Upper lobe of left lung (tissue), 6 donors: ENCODE data around the gene CEP68. TPM values are rescaled to one million over a fixed set of nuclear protein-coding genes. Genes with fewer than 3 reads are reported as not detected.

Experiments
- ATAC-seq, 2 donors: fragments of 200-7000 bp; cut with Tn5 transposase; one replicate each; pipeline ENCODE4 v1.9.1; 2022; ENCODE audit warnings: mild to moderate bottlenecking in 2 of 2, moderate library complexity in 2 of 2; ENCODE audit not compliant: low FRiP score in 2 of 2
- DNase-seq, 2 donors: peaks; one replicate each; pipeline ENCODE4 v3.0.0-alpha.2; 2019 to 2020
- H3K27ac ChIP-seq, 4 donors: fragments of 200-600 bp; sonication (generic); one replicate each; pipeline ENCODE4 v1.5.1; 2016 to 2019
- H3K27me3 ChIP-seq, 4 donors: fragments of 200-600 bp; sonication (generic); one replicate each; pipeline ENCODE4 v1.5.1; 2017 to 2019
- H3K36me3 ChIP-seq, 4 donors: fragments of 200-600 bp; sonication (generic); one replicate each; pipeline ENCODE4 v1.5.1; 2016 to 2019
- H3K4me1 ChIP-seq, 4 donors: fragments of 200-600 bp; sonication (generic); one replicate each; pipeline ENCODE4 v1.5.1; 2018 to 2019
- H3K4me3 ChIP-seq, 4 donors: fragments of 200-600 bp; sonication (generic); one replicate each; pipeline ENCODE4 v1.5.1; 2017 to 2019; ENCODE audit warnings: mild to moderate bottlenecking in 2 of 4, moderate library complexity in 1 of 4
- H3K9me3 ChIP-seq, 4 donors: fragments of 200-600 bp; sonication (generic); one replicate each; pipeline ENCODE4 v1.5.1; 2018 to 2019
- CTCF ChIP-seq, 6 experiments: fragments of 450-650 bp in 4 of 6; fragments of 200-600 bp in 2 of 6; sonication (generic) in 2 of 6; IDR thresholded peaks; one replicate each; pipeline ENCODE4 v1.5.1; 2016 to 2019; ENCODE audit warnings: antibody characterized with exemption in 6 of 6
- EP300 ChIP-seq, 4 donors: sonication (generic); formaldehyde crosslinking; IDR thresholded peaks; one replicate each; pipeline ENCODE4 v1.5.1; 2017; ENCODE audit warnings: antibody characterized with exemption in 4 of 4, control low read depth in 2 of 4
- POLR2A ChIP-seq, 4 donors: fragments of 450-650 bp; IDR thresholded peaks; one replicate each; pipeline ENCODE4 v1.5.1; 2016 to 2017; ENCODE audit warnings: antibody characterized with exemption in 4 of 4, mild to moderate bottlenecking in 2 of 4
- POLR2AphosphoS5 ChIP-seq, 2 donors: sonication (generic); formaldehyde crosslinking; IDR thresholded peaks; one replicate each; pipeline ENCODE4 v1.5.1; 2017; ENCODE audit warnings: antibody characterized with exemption in 2 of 2
- WGBS, 2 donors: methylation state at CpG; one replicate each; pipeline ENCODE4 v1.1.5; 2017 to 2018; 5-methylcytosine and 5-hydroxymethylcytosine counted together
- total RNA-seq, 6 donors: library from RNA; depleted of rRNA in 4 of 6; stranded (reverse); fragments of >200 nt in 4 of 6; gene quantifications; one replicate each; pipeline versions ENCODE4 v1.1.0 to v1.2.1, GENCODE V29; 2016 to 2021
- donor health status: DM: no; HTN: no; CAD: no; lungs with moderate emphysema.
- donor health status: DM: no; HTN: yes; CAD: no; lungs with severe emphysema.

CEP68 gene
- total RNA-seq, 6 donors from 2014 or later, result 9.4 to 24.1 (median 13.3) TPM

GRCh38 chr2:65112633-65113032, 56.4 kb downstream of the CEP68 start:
- WGBS, 2 donors, result 51 to 68% methylated on average over 3 of the region's 3 CpGs
- Histone ChIP-seq H3K36me3 (no peaks in the 10 kb centered on the region), H3K27ac (no peak overlapping the region), H3K4me3 (no peak overlapping the region), H3K4me1 (peaks cover 20 to 60% (median 33%) of the 10 kb centered on the region in 4 donors), H3K27me3 (no peaks in the 10 kb centered on the region), H3K9me3 (no peaks in the 10 kb centered on the region)
- ATAC-seq (no peak), DNase-seq (no peak)
- TF ChIP-seq CTCF (IDR thresholded peaks at IDR 0.05) (no peak), POLR2AphosphoS5 (IDR thresholded peaks at IDR 0.05) (no peak), POLR2A (IDR thresholded peaks at IDR 0.05) (no peak), EP300 (IDR thresholded peaks at IDR 0.05) (no peak)

GRCh38 chr2:65113229-65113628, 57.0 kb downstream of the CEP68 start:
- no peak for ATAC-seq

GRCh38 chr2:65113816-65114215, 57.6 kb downstream of the CEP68 start:
- ATAC-seq (no peak), DNase-seq (no peak)
- 70 to 73% methylated on average over 2 of the region's 2 CpGs for WGBS, 2 donors
- Histone ChIP-seq H3K36me3 (no peaks in the 10 kb centered on the region), H3K27ac (no peak overlapping the region), H3K4me1 (peaks cover 30 to 63% (median 38%) of the 10 kb centered on the region in 4 donors), H3K4me3 (no peak overlapping the region), H3K27me3 (no peaks in the 10 kb centered on the region), H3K9me3 (no peaks in the 10 kb centered on the region)
- no peak for TF ChIP-seq POLR2A (IDR thresholded peaks at IDR 0.05)
- TF ChIP-seq POLR2AphosphoS5 (IDR thresholded peaks at IDR 0.05), result no peak
- TF ChIP-seq CTCF (IDR thresholded peaks at IDR 0.05), result no peak
- TF ChIP-seq EP300 (IDR thresholded peaks at IDR 0.05), result no peak

More at GRCh38 chr2:65113229-65113628, 57.0 kb downstream of the CEP68 start:
- Histone ChIP-seq H3K4me3 (no peak overlapping the region), H3K27me3 (no peaks in the 10 kb centered on the region), H3K36me3 (no peaks in the 10 kb centered on the region), H3K4me1 (peaks cover 25 to 63% (median 33%) of the 10 kb centered on the region in 4 donors), H3K9me3 (no peaks in the 10 kb centered on the region), H3K27ac (no peak overlapping the region)
- TF ChIP-seq EP300 (IDR thresholded peaks at IDR 0.05), result no peak
- no peak for TF ChIP-seq POLR2AphosphoS5 (IDR thresholded peaks at IDR 0.05)
- no peak for TF ChIP-seq POLR2A (IDR thresholded peaks at IDR 0.05)
- no peak for TF ChIP-seq CTCF (IDR thresholded peaks at IDR 0.05)
- DNase-seq, result no peak
- 96 to 98% methylated on average over 4 of the region's 4 CpGs for WGBS, 2 donors

GRCh38 chr2:65114921-65115320, 58.7 kb downstream of the CEP68 start:
- Histone ChIP-seq H3K27me3 (no peaks in the 10 kb centered on the region), H3K4me3 (no peak overlapping the region), H3K9me3 (no peaks in the 10 kb centered on the region), H3K4me1 (peaks cover 40 to 68% (median 45%) of the 10 kb centered on the region in 4 donors), H3K36me3 (no peaks in the 10 kb centered on the region), H3K27ac (no peak overlapping the region)
- no peak for TF ChIP-seq EP300 (IDR thresholded peaks at IDR 0.05)
- TF ChIP-seq CTCF (IDR thresholded peaks at IDR 0.05), result no peak
- TF ChIP-seq POLR2AphosphoS5 (IDR thresholded peaks at IDR 0.05), result no peak
- TF ChIP-seq POLR2A (IDR thresholded peaks at IDR 0.05), result no peak
- DNase-seq (no peak), ATAC-seq (no peak)

GRCh38 chr2:65116645-65117044, 60.4 kb downstream of the CEP68 start:
- H3K9me3 ChIP-seq, result no peaks in the 10 kb centered on the region
- DNase-seq (no peak), ATAC-seq (no peak)
- peaks cover 44 to 75% (median 59%) of the 10 kb centered on the region in 4 donors for H3K4me1 ChIP-seq
- H3K27ac ChIP-seq, result no peak overlapping the region
- H3K4me3 ChIP-seq, result no peak overlapping the region
- TF ChIP-seq EP300 (IDR thresholded peaks at IDR 0.05) (no peak), POLR2A (IDR thresholded peaks at IDR 0.05) (no peak), POLR2AphosphoS5 (IDR thresholded peaks at IDR 0.05) (no peak), CTCF (IDR thresholded peaks at IDR 0.05) (no peak)
- H3K27me3 ChIP-seq, result no peaks in the 10 kb centered on the region
- H3K36me3 ChIP-seq, result no peaks in the 10 kb centered on the region
